ENCODE data around the gene PKDREJ.
A peak's percentile ranks its signal among the peaks of the same experiment; 100 is the strongest.

Gene PKDREJ

DNA sequence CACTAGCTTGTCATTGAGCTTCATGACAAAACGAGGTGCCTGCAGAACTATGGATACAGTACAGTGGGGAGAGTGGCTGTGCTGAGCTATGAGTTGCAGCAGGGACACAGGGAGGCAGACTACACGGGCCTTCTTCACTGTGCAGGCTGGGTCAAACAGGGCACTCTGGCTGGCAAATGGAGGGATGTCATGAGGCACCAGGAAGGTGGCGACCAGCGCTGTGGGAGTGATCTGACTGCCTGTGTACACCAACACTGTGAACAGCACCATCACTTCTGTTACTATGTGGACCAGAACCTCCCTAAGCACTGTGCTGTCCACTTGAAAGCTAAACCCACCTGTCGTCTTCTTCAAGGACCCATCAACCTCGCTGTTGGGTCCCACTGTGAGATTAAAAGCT, 3.1 kb downstream of the PKDREJ start:
- H3K4me3 ChIP-seq (ENCODE audit: extremely low read depth, insufficient read depth, low read length, poor library complexity, severe bottlenecking), result no peak overlapping the region
- peaks cover 8% of the 10 kb centered on the region for H3K9me3 ChIP-seq (ENCODE audit: control insufficient read depth, low read length)
- no peaks in the 10 kb centered on the region for H3K36me3 ChIP-seq (ENCODE audit: control insufficient read depth, insufficient read depth, low read length)
- WGBS, 2 experiments (ENCODE audit: insufficient coverage in 2 of 2), result 75 to 83% methylated on average over 5 to 6 of the region's 6 CpGs
- H3K27ac ChIP-seq (ENCODE audit: low read depth, low read length, severe bottlenecking), result no peak overlapping the region
- no peaks in the 10 kb centered on the region for H3K4me1 ChIP-seq (ENCODE audit: control insufficient read depth, insufficient read depth, low read length, poor library complexity, severe bottlenecking)

DNA sequence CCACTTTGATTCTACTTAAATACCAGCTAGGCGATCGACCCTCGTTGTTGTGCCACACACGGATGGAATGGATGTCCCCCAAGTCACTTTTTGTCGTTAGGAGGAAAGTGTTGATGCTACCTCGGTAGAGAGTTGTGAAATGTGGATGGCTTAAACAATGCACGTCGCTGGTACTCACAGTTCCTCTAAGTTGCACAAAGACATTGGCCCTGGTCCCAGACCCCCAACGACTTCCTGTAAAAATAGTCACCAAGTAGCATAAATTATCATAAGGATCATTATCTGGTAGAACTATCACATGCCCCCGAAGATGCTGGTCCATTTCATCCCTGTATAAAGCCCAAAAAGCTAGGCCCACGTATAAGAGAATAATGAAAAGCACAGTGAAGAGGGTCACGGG, 3.8 kb downstream of the PKDREJ start:
- no peak overlapping the region for H3K4me3 ChIP-seq (ENCODE audit: extremely low read depth, insufficient read depth, low read length, poor library complexity, severe bottlenecking)
- no peaks in the 10 kb centered on the region for H3K4me1 ChIP-seq (ENCODE audit: control insufficient read depth, insufficient read depth, low read length, poor library complexity, severe bottlenecking)
- no peak overlapping the region for H3K27ac ChIP-seq (ENCODE audit: low read depth, low read length, severe bottlenecking)
- WGBS, 2 experiments (ENCODE audit: insufficient coverage in 2 of 2), result 88% methylated on average over 3 to 6 of the region's 12 CpGs
- H3K36me3 ChIP-seq (ENCODE audit: control insufficient read depth, insufficient read depth, low read length), result no peaks in the 10 kb centered on the region
- H3K9me3 ChIP-seq (ENCODE audit: control insufficient read depth, low read length), result peaks cover 8% of the 10 kb centered on the region

DNA sequence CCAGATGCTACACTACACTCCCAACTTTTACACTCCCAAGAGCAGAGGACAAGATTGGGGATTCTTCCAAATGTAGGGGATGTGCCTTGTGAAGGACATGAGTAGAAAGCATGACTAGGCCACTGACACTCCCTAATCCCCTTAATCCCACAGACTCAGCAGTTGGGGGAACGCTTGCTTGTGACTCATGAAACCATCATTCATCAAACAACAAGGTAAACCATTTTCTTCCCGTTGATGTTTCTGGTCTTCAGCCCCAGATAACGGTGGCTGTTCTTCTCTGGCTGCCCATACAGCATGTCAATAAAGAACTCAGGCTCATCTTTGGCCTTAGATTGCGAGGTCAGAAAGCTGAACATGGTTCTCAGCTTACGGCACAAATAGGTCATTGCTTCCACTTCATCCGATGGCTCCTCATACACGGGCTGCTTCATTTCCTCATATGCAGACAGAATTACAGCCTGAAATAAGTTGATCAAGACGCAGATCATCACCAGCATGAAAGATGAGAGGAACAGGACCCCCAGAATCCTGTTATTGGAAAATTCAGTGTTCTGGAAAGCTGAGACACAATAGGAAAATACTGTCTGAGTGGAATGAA, 6.7 kb downstream of the PKDREJ start:
- no peak overlapping the region for H3K4me3 ChIP-seq (ENCODE audit: extremely low read depth, insufficient read depth, low read length, poor library complexity, severe bottlenecking)
- no peaks in the 10 kb centered on the region for H3K4me1 ChIP-seq (ENCODE audit: control insufficient read depth, insufficient read depth, low read length, poor library complexity, severe bottlenecking)
- peaks cover 5% of the 10 kb centered on the region for H3K9me3 ChIP-seq (ENCODE audit: control insufficient read depth, low read length)
- no peaks in the 10 kb centered on the region for H3K36me3 ChIP-seq (ENCODE audit: control insufficient read depth, insufficient read depth, low read length)
- WGBS, 2 experiments (ENCODE audit: insufficient coverage in 2 of 2), result 71 to 85% methylated on average over 7 to 8 of the region's 8 CpGs
- no peak overlapping the region for H3K27ac ChIP-seq (ENCODE audit: low read depth, low read length, severe bottlenecking)

GRCh38 chr22:46251816-46252380, 11.2 kb downstream of the PKDREJ start:
- Histone ChIP-seq H3K4me3 (ENCODE audit: extremely low read depth, insufficient read depth, low read length, poor library complexity, severe bottlenecking) (no peak overlapping the region), H3K4me1 (ENCODE audit: control insufficient read depth, insufficient read depth, low read length, poor library complexity, severe bottlenecking) (peaks cover 4% of the 10 kb centered on the region), H3K27ac (ENCODE audit: low read depth, low read length, severe bottlenecking) (no peak overlapping the region), H3K9me3 (ENCODE audit: control insufficient read depth, low read length) (no peaks in the 10 kb centered on the region), H3K36me3 (ENCODE audit: control insufficient read depth, insufficient read depth, low read length) (no peaks in the 10 kb centered on the region)
- 92 to 100% methylated on average over 3 to 4 of the region's 9 CpGs for WGBS, 2 experiments (ENCODE audit: insufficient coverage in 2 of 2)

DNA sequence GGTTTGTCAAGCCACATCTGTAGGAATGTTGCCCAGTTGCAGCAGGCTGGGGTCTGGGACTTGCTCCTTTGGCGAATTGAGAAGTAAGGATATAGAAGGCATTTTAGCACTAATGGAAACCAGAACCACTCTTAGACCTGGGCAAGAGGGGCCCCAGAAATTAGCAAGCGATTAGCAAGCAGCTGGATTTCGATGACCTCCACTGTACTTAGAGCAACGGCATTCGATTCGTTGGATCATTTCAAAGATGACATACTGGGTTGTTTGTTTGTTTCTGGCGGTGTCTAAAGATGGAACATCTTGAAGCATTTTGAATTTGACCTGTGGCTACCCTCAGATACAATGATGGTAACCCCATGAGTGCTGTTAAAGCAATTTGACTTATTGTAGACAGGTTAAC, 11.9 kb downstream of the PKDREJ start:
- peak overlapping the region; percentile 60 for H3K4me3 ChIP-seq (ENCODE audit: extremely low read depth, insufficient read depth, low read length, poor library complexity, severe bottlenecking)
- 93 to 95% methylated on average over 7 of the region's 7 CpGs for WGBS, 2 experiments (ENCODE audit: insufficient coverage in 2 of 2)
- no peak overlapping the region for H3K27ac ChIP-seq (ENCODE audit: low read depth, low read length, severe bottlenecking)
- no peaks in the 10 kb centered on the region for H3K9me3 ChIP-seq (ENCODE audit: control insufficient read depth, low read length)
- H3K4me1 ChIP-seq (ENCODE audit: control insufficient read depth, insufficient read depth, low read length, poor library complexity, severe bottlenecking), result peaks cover 4% of the 10 kb centered on the region
- no peaks in the 10 kb centered on the region for H3K36me3 ChIP-seq (ENCODE audit: control insufficient read depth, insufficient read depth, low read length)

DNA sequence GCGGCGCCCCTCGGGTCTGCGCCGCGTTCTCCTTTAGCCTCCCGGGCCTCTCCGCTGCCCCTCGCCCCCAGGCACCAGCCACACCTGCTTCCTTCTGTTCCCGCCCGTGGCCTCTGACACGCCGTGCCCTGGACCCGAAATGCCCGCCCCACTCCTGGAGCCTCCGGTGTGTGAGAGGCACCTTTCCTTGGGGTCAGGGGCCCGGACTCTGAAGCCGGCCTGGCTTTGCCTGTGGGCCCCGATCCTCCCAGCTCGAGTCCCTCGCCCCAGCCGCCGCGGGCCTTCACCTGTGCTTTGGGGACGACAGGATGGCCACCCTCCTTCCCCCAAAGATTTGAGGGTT, 12.4 kb downstream of the PKDREJ start:
- no peak overlapping the region for H3K27ac ChIP-seq (ENCODE audit: low read depth, low read length, severe bottlenecking)
- WGBS, 2 experiments (ENCODE audit: insufficient coverage in 2 of 2), result 49 to 53% methylated on average over 23 to 25 of the region's 25 CpGs
- no peaks in the 10 kb centered on the region for H3K36me3 ChIP-seq (ENCODE audit: control insufficient read depth, insufficient read depth, low read length)

GRCh38 chr22:46250035-46250782, 12.9 kb downstream of the PKDREJ start, which contains the start of gene CDPF1:
Gene CDPF1, minus strand, starts transcription at chr22:46250293. Its CDS starts 2,009 bp downstream, at chr22:46248284.
- Histone ChIP-seq H3K4me1 (ENCODE audit: control insufficient read depth, insufficient read depth, low read length, poor library complexity, severe bottlenecking) (peaks cover 4% of the 10 kb centered on the region), H3K27ac (ENCODE audit: low read depth, low read length, severe bottlenecking) (peak within 1 kb of the TSS; percentile 49), H3K9me3 (ENCODE audit: control insufficient read depth, low read length) (no peaks in the 10 kb centered on the region), H3K4me3 (ENCODE audit: extremely low read depth, insufficient read depth, low read length, poor library complexity, severe bottlenecking) (peak within 1 kb of the TSS; percentile 60), H3K36me3 (ENCODE audit: control insufficient read depth, insufficient read depth, low read length) (no peaks in the 10 kb centered on the region)
- WGBS, 2 experiments (ENCODE audit: insufficient coverage in 2 of 2), result 2 to 3% methylated on average over 86 to 88 of the region's 89 CpGs

More for the DNA sequence above, 12.4 kb downstream of the PKDREJ start:
- Histone ChIP-seq H3K4me1 (ENCODE audit: control insufficient read depth, insufficient read depth, low read length, poor library complexity, severe bottlenecking) (peaks cover 4% of the 10 kb centered on the region), H3K9me3 (ENCODE audit: control insufficient read depth, low read length) (no peaks in the 10 kb centered on the region), H3K4me3 (ENCODE audit: extremely low read depth, insufficient read depth, low read length, poor library complexity, severe bottlenecking) (peak overlapping the region; percentile 60)

- no peaks in the 10 kb centered on the region for H3K36me3 ChIP-seq (ENCODE audit: control insufficient read depth, insufficient read depth, low read length)
- WGBS, 2 experiments (ENCODE audit: insufficient coverage in 2 of 2), result 96 to 100% methylated on average over 2 of the region's 2 CpGs
- no peaks in the 10 kb centered on the region for H3K9me3 ChIP-seq (ENCODE audit: control insufficient read depth, low read length)
- no peak overlapping the region for H3K4me3 ChIP-seq (ENCODE audit: extremely low read depth, insufficient read depth, low read length, poor library complexity, severe bottlenecking)
- H3K4me1 ChIP-seq (ENCODE audit: control insufficient read depth, insufficient read depth, low read length, poor library complexity, severe bottlenecking), result peaks cover 4% of the 10 kb centered on the region
- no peak overlapping the region for H3K27ac ChIP-seq (ENCODE audit: low read depth, low read length, severe bottlenecking)
Observed at GRCh38 chr22:46247443-46247975, 15.6 kb downstream of the PKDREJ start.

GRCh38 chr22:46246178-46246577, 17.0 kb downstream of the PKDREJ start:
- WGBS, 2 experiments (ENCODE audit: insufficient coverage in 2 of 2), result 90 to 96% methylated on average over 8 to 9 of the region's 10 CpGs
- Histone ChIP-seq H3K4me3 (ENCODE audit: extremely low read depth, insufficient read depth, low read length, poor library complexity, severe bottlenecking) (no peak overlapping the region), H3K4me1 (ENCODE audit: control insufficient read depth, insufficient read depth, low read length, poor library complexity, severe bottlenecking) (peaks cover 4% of the 10 kb centered on the region), H3K36me3 (ENCODE audit: control insufficient read depth, insufficient read depth, low read length) (no peaks in the 10 kb centered on the region), H3K9me3 (ENCODE audit: control insufficient read depth, low read length) (no peaks in the 10 kb centered on the region), H3K27ac (ENCODE audit: low read depth, low read length, severe bottlenecking) (no peak overlapping the region)

- no peak overlapping the region for H3K27ac ChIP-seq (ENCODE audit: low read depth, low read length, severe bottlenecking)
- 90 to 92% methylated on average over 11 to 16 of the region's 16 CpGs for WGBS, 2 experiments (ENCODE audit: insufficient coverage in 2 of 2)
- H3K4me1 ChIP-seq (ENCODE audit: control insufficient read depth, insufficient read depth, low read length, poor library complexity, severe bottlenecking), result peaks cover 4% of the 10 kb centered on the region
- no peaks in the 10 kb centered on the region for H3K9me3 ChIP-seq (ENCODE audit: control insufficient read depth, low read length)
- no peaks in the 10 kb centered on the region for H3K36me3 ChIP-seq (ENCODE audit: control insufficient read depth, insufficient read depth, low read length)
- H3K4me3 ChIP-seq (ENCODE audit: extremely low read depth, insufficient read depth, low read length, poor library complexity, severe bottlenecking), result no peak overlapping the region
Observed at GRCh38 chr22:46245511-46245910, 17.6 kb downstream of the PKDREJ start.

Data from mesodermal cell (in vitro differentiated cells).